ENCODE measurements around the gene CHPT1. TPM values are rescaled to one million over a fixed set of nuclear protein-coding genes. Genes with fewer than 3 reads are reported as not detected.

CHPT1 gene
- polyA plus RNA-seq, 1 of the 3 experiments (the other 2 are of a cell fraction): 12.0 TPM

- Histone ChIP-seq H3K4me2 (no peak overlapping the region), H3K27me3 (ENCODE audit: insufficient read depth) (no peaks in the 10 kb centered on the region), H3K4me1 (ENCODE audit: control insufficient read depth in 1 of 2, insufficient read depth in 2 of 2, low read depth in 1 of 2, low read length in 1 of 2) (no peaks in the 10 kb centered on the region), H2AFZ (ENCODE audit: low read depth) (no peak overlapping the region), H3F3A (replicated peaks; ENCODE audit: insufficient read depth) (peaks cover 9% of the 10 kb centered on the region), H3K27ac (ENCODE audit: low read depth in 2 of 2, low read length in 1 of 2) (no peak overlapping the region), H3K9me3 (no peaks in the 10 kb centered on the region), H3K36me3 (replicated peaks in 1 of 2; ENCODE audit: control insufficient read depth in 1 of 2, insufficient read depth in 2 of 2, low read length in 1 of 2) (peaks cover 13 to 33% of the 10 kb centered on the region in 2 experiments), H3K4me3 (ENCODE audit: low read depth in 2 of 2, low read length in 1 of 2) (no peak overlapping the region; a peak in 1 of 4 replicates), H3K79me2 (ENCODE audit: insufficient read depth) (no peaks in the 10 kb centered on the region), H4K20me1 (ENCODE audit: insufficient read depth) (no peaks in the 10 kb centered on the region), H3K9ac (no peak overlapping the region), H3K9me2 (no peaks in the 10 kb centered on the region)
- 62% methylated on average over 5 of the region's 5 CpGs for WGBS (ENCODE audit: low lambda C conversion rate)
- TF ChIP-seq FOXM1 (IDR thresholded peaks at IDR 0.05; ENCODE audit: low read depth) (no peak), SMC3 (IDR thresholded peaks at IDR 0.05; ENCODE audit: low read depth, low read length) (peak; percentile 40), CTCF (IDR thresholded peaks at IDR 0.05) (peak; percentile 88), ELF1 (IDR thresholded peaks at IDR 0.05) (no peak), MXI1 (IDR thresholded peaks at IDR 0.05; ENCODE audit: low read depth, low read length) (no peak), FOXJ3 (CRISPR knock-in tag; IDR thresholded peaks at IDR 0.05) (no peak), RAD21 (IDR thresholded peaks at IDR 0.05; ENCODE audit: low read length) (peak; percentile 77)
- peak; percentile 59 for DNase-seq
- ChIA-PET POLR2A (no interaction called here), CTCF (interaction anchor here (0.6 to 4.3 kb wide), 19 partner anchors 9 to 647 kb away, joined by 3 to 33 read pairs (median 4); partner anchors contain the start of genes ARL1 and GNPTAB)
Observed at GRCh38 chr12:101759396-101760047, 62.1 kb downstream of the CHPT1 start.

GRCh38 chr12:101761350-101761749 is 63.9 kb downstream of the CHPT1 start:
- H3K9me2 ChIP-seq: no peaks in the 10 kb centered on the region
- H3K4me2 ChIP-seq: no peak overlapping the region
- no peaks in the 10 kb centered on the region for H3K27me3 ChIP-seq (ENCODE audit: insufficient read depth)
- H3K79me2 ChIP-seq (ENCODE audit: insufficient read depth): no peaks in the 10 kb centered on the region
- no peak overlapping the region for H3K4me3 ChIP-seq (ENCODE audit: low read depth in 2 of 2, low read length in 1 of 2)
- H3F3A ChIP-seq (replicated peaks; ENCODE audit: insufficient read depth): peaks cover 9% of the 10 kb centered on the region
- DNase-seq: no peak
- 79% methylated on average over 5 of the region's 5 CpGs for WGBS (ENCODE audit: low lambda C conversion rate)
- H3K9ac ChIP-seq: no peak overlapping the region
- no peak overlapping the region for H2AFZ ChIP-seq (ENCODE audit: low read depth)
- TF ChIP-seq TCF12 (IDR thresholded peaks at IDR 0.05) (no peak), USF2 (IDR thresholded peaks at IDR 0.05; ENCODE audit: borderline replicate concordance, low read depth, low read length) (no peak), NRF1 (IDR thresholded peaks at IDR 0.05; ENCODE audit: low read depth, low read length) (no peak), USF1 (IDR thresholded peaks at IDR 0.05; ENCODE audit: borderline replicate concordance, low read depth) (no peak), TAF1 (IDR thresholded peaks at IDR 0.05; ENCODE audit: borderline replicate concordance, low read depth, low read length) (no peak), REST (IDR thresholded peaks at IDR 0.05; ENCODE audit: low read depth, low read length) (no peak), FOXM1 (IDR thresholded peaks at IDR 0.05; ENCODE audit: low read depth) (no peak), RCOR1 (IDR thresholded peaks at IDR 0.05; ENCODE audit: low read length) (no peak), SMC3 (IDR thresholded peaks at IDR 0.05; ENCODE audit: low read depth, low read length) (no peak)
- H3K36me3 ChIP-seq (replicated peaks in 1 of 2; ENCODE audit: control insufficient read depth in 1 of 2, insufficient read depth in 2 of 2, low read length in 1 of 2): peaks cover 18 to 20% of the 10 kb centered on the region in 2 experiments
- H4K20me1 ChIP-seq (ENCODE audit: insufficient read depth): no peaks in the 10 kb centered on the region
- CTCF ChIA-PET: interaction anchor here (1.2 to 4.3 kb wide), 3 partner anchors 11 to 79 kb away, joined by 3 to 33 read pairs (median 10); no protein-coding TSS in a partner anchor
- H3K9me3 ChIP-seq: no peaks in the 10 kb centered on the region
- POLR2A ChIA-PET: no interaction called here
- H3K4me1 ChIP-seq (ENCODE audit: control insufficient read depth in 1 of 2, insufficient read depth in 2 of 2, low read depth in 1 of 2, low read length in 1 of 2): no peaks in the 10 kb centered on the region
- H3K27ac ChIP-seq (ENCODE audit: low read depth in 2 of 2, low read length in 1 of 2): no peak overlapping the region

Measured in SK-N-SH (cell line).